NCI-H526 (cell line): ENCODE data around the gene SLC22A12.
"Not testable (repeated sequence)": the region's sequence is repeated elsewhere in the genome, so short reads cannot be mapped to it uniquely, and the experiment has no call there.

Source experiments
- DNase-seq, 2 experiments: peaks; one replicate each; lab custom pipeline; 2025; lab: John Stamatoyannopoulos, UW

SLC22A12 gene

GRCh38 chr11:64585150-64585549 lies 5.9 kb upstream of the SLC22A12 start:
- no peak for DNase-seq

- no peak for DNase-seq
These were observed 4.7 kb upstream of the SLC22A12 start for GRCh38 chr11:64586366-64586765.

- DNase-seq, result no peak
These were observed 2.3 kb upstream of the SLC22A12 start for GRCh38 chr11:64588701-64589100.

GRCh38 chr11:64591257-64592233 lies 525 bp downstream of the SLC22A12 start:
- no peak for DNase-seq

- DNase-seq, result no peak
These were observed 1.2 kb downstream of the SLC22A12 start for GRCh38 chr11:64592234-64592615.

- DNase-seq, result no peak
These were observed 1.6 kb downstream of the SLC22A12 start for GRCh38 chr11:64592656-64593055.

- DNase-seq, result no peak
These were observed 2.4 kb downstream of the SLC22A12 start for GRCh38 chr11:64593156-64594105.

GRCh38 chr11:64594159-64594939 lies 3.3 kb downstream of the SLC22A12 start:
- no peak for DNase-seq

- DNase-seq, result not testable (repeated sequence)
These were observed 4.9 kb downstream of the SLC22A12 start for GRCh38 chr11:64595922-64596321.

GRCh38 chr11:64597671-64598101 lies 6.7 kb downstream of the SLC22A12 start:
- no peak for DNase-seq

GRCh38 chr11:64598106-64598796 lies 7.2 kb downstream of the SLC22A12 start:
- DNase-seq, result no peak

- no peak for DNase-seq
These were observed 8.0 kb downstream of the SLC22A12 start for GRCh38 chr11:64598797-64599697.

- no peak for DNase-seq
These were observed 8.7 kb downstream of the SLC22A12 start for GRCh38 chr11:64599698-64600211.

- no peak for DNase-seq
These were observed 9.4 kb downstream of the SLC22A12 start for GRCh38 chr11:64600281-64600992.

GRCh38 chr11:64601605-64602465 lies 10.8 kb downstream of the SLC22A12 start:
- DNase-seq, result no peak

GRCh38 chr11:64602466-64603070 lies 11.5 kb downstream of the SLC22A12 start:
- DNase-seq, result no peak

- DNase-seq, result no peak
These were observed 12.5 kb downstream of the SLC22A12 start for GRCh38 chr11:64603411-64604110.
